GM18868 (cell line): ENCODE results near the gene TNIP3.

Experiments
- ATAC-seq: cut with Tn5 transposase; IDR thresholded peaks from one replicate; pipeline ENCODE4 v1.9.1; 2021; ENCODE audit warnings: mild to moderate bottlenecking, moderate library complexity; ENCODE audit not compliant: unreplicated experiment

Gene TNIP3, protein sequence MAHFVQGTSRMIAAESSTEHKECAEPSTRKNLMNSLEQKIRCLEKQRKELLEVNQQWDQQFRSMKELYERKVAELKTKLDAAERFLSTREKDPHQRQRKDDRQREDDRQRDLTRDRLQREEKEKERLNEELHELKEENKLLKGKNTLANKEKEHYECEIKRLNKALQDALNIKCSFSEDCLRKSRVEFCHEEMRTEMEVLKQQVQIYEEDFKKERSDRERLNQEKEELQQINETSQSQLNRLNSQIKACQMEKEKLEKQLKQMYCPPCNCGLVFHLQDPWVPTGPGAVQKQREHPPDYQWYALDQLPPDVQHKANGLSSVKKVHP

DNA sequence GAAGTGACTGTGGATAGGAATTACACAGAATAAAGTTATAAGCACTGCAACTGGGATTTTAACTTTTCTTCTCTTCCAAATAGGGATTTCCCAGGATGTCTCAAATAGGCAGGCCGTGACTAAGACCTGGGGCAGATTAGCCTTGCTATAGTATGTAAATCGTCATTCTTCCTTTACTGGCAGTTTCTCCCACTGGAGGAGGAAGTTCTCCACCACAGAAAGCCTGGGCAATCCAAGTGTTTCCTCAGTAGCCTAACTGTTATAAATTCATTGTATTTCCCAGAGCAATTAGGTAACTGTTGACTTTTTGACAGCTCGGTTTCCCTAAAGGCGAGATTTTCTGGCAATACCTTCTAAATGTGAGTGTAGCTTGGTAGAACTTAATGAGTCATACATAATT, at the start of gene TNIP3:
Gene TNIP3, minus strand, starts transcription at position 31 of the 400 bp plus-strand sequence. CDS start 196 bp downstream, outside the sequence.
- ATAC-seq, result no peak

DNA sequence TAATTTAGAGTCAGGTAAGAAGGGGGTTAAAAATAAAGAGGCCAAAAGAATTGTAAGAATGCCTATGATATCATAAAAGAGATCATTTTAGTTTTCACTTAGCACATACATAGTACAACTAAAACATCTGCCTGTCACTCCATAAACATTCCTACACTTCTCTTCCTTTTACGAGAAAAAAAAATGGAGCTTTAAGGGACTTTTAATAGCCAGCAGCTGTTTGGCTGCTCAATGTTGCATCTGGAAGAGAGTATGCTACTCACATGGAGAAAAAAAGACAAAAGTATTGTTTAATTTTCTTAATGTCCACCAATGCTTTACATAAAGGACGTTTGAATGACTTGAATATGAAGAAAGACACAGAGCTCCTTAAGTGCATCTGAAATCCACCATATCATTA, 48.7 kb upstream of the TNIP3 start:
- ATAC-seq, result no peak

DNA sequence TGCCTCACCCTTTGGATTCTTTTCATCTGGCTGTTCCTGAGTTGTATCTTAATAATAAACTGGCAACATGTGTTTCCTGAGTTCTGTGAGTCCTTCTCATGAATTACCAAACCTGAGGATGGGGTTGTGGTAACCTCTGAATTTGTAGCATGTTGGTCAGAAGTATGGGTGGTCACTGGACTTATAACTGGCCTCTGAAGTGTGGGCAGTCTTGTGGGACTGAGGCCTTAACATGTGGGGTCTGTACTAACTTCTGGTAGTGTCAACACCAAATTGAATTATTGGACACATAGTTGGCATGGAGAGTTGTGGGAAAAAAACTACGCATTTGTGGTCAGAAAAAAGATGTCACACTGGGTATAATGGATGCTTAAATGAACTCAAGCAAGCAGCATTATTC, 45.0 kb upstream of the TNIP3 start:
- no peak for ATAC-seq

DNA sequence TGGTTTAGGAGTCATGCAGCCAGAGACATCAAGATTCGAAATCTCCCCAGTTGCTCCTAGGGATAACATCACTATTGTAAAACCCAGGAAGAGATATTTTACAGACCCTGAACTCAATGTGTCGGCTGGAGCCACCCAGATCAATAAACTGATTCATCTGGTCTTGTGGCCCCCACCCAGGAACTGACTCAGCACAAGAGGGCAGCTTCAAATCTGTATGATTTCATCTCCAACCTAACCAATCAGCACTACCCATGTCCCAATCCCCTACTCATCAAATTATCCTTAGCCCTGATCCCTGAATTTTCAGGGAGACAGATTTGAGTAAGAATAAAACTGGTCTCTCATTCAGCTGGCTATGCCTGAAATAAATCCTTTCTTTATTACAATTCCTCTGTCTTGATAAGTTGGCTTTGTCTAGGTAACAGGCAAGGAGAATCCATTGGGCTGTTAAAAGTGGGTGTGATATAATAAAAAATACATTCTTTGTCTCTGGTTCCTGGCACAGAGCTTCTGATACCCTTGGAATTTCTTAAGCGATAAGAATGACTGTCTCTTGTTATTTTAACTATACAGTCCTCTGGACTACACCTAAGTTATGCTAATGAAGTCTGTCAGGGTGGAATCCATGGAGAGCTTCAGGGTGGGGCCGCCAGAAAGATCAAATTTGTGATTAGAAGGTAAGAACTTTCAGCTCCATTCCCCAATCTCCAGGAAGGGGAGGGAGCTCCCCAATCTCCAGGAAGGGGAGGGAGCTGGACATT, 44.3 kb upstream of the TNIP3 start:
- ATAC-seq, result no peak

DNA sequence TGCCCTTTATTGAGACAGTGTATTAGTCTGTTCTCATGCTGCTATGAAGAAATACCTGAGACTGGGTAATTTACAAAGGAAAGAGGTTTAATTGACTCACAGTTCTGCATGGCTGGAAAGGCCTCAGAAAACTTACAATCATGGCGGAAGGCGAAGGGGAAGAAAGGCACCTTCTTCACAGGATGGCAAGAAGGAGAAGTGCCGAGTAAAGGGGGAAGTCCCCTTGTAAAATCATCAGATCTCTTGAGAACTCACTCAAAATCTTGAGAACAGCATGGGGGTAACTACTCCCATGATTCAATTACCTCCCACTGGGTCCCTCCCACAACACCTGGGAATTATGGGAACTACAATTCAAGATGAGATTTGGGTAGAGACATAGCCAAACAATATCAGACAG, 41.7 kb upstream of the TNIP3 start:
- ATAC-seq, result peak; percentile 40

DNA sequence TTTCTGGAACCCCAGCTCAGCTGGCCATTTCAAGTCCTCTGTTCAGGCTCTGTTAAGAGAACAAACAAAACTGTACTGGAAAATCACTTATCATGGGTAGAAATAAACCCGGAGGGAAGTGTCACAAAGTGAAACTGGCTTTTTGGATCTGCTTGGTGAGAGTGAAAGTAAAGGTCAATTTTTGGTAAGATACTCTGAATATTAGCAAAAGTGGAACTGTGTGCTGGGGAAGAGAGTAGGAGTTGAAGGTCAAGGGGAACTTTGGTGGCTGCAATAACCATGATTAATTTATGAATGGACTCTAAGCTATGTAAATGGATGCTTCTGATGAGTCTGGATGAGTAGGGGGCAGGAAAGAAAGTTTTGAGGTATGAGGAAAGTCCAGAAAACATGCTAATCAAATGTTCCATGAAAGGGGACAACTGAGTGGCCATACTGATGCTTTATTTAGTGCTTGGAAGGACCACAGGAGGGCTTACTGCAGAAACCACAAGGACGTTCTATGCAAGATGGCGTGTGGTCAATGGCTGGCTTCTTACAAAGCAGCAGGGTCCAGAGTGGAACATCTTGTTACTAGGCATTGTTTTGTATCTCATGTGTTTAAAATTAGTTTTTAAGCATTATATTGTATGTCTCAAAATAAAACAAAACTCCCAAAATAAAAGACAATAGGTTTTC, 36.8 kb upstream of the TNIP3 start:
- ATAC-seq, result peak; percentile 60

DNA sequence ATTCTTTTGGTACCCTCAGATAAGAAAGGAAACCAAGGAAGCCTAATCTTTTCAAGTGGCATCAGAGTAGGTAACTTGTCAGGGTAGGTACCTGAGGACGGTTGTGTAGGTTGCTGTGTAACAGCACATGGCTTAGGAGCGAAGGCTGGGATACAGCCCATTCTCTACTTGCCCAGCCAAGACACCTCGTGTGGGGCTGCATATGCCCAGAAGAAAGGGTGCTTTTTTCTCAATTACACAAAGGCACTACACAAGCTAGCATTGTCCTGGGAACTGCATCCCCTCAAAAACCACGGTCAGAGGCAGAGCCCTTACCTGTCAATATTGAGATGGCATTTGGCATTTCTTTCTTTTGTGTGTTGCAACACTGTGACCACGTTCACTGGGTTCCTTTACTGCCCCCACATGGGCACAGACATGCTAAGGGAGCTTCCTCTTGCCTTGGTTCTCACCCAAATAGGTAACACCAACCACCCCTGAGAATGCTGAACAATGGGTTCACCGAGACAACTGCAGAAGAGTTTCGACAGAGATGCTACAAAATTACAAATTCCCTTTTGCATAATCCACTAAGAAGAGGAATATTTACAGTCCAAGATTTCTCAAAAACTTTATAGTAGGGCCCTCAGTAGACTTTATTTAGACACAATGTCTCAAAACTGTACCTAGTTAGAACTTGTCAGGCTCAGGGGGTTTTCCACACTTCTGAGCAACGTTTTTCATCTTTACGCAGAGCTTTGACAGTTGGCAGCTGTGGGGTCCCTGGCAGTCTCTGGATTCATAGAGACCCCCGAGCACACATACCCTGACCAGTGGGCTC, 35.8 kb upstream of the TNIP3 start:
- peak; percentile 87 for ATAC-seq

DNA sequence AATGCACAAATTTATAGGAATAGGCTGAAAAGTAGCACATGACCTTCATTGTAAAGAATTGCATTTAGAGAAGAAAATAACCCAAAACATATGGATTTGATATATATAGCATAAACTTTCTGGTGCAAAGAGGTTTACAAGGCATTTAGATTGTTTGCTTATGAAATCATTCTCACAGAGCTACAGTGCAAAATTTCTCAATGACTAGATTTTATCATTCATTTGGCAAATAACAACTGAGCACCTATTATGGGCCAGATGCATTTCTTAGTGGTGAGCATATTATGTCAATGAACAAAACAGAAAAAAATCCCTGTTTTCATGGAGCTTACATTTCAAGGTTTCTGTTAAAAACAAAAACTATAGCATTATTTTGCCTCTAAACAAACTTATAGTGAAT, 34.1 kb upstream of the TNIP3 start:
- no peak for ATAC-seq

DNA sequence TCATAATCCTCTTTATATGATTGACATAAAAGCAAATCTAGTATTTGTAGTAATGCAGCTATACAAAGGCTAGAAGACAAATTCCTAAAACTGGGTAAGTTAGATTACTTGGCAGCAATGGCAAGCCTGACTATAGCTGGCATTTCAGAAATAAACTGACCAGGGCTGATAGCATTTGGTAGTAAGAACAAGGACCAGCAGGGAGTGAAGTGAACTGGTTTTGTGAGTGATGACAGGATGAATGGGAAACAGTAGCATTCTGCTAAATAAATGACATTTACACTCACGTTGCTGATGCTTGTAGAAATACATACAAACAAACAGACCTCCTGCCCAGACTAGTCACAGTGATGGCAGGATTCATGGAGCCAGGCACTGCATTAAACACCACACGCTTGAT, 31.5 kb upstream of the TNIP3 start:
- no peak for ATAC-seq

DNA sequence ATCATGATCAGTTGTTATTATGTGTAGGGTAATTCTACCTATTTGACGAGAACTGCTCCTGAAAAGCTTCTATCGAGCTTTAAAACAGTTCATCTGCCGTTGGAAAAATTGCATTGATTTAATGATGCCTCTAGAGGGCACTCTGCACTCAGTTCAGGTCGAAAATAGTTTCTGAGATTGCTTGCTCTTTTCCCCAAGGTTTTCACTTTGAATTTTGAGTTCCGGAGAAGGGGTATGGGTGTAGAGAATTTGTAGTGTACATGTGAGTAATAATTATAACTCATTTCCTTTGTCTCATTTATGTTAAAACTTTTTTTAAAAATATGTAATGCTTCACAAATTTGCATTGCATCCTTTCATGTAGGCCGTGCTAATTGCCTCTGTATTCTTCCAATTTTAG, 28.4 kb upstream of the TNIP3 start:
- ATAC-seq, result peak; percentile 39

DNA sequence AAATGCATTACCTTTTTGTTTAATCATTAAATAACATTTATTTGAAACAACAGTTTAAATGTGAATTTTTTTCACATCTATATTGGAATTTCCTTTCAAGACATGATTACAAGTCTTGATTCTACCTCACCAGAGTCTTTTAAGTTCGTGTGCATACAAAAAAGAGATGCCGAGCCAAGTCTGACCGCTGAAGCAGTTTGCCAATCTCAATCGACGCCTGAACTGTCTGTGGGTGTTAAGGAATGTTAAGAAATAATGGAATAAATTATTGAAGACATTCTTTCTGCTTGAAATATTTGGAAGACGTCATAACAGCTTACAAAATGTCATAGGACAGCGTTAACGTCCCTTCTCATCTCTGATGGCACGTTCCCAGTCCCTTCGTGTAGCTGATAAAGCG, 27.9 kb upstream of the TNIP3 start:
- no peak for ATAC-seq

DNA sequence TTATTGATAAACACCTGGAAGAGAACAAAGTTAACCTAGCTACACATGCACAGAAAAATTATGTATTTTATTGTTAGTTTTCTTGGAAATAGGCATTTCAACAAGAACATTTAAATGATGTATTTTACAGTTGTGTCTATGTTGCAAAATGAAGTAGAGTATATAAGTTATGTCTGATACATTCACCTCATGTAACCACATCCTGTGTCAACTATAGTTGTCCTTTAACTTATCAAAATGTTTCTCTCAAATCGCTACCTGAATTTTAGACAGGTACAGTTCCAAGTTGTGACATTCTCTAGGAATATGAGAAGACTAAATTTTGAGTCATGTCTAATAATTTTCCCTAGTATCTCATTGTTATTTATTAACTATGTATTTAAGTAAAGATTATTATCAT, 27.2 kb upstream of the TNIP3 start:
- no peak for ATAC-seq

DNA sequence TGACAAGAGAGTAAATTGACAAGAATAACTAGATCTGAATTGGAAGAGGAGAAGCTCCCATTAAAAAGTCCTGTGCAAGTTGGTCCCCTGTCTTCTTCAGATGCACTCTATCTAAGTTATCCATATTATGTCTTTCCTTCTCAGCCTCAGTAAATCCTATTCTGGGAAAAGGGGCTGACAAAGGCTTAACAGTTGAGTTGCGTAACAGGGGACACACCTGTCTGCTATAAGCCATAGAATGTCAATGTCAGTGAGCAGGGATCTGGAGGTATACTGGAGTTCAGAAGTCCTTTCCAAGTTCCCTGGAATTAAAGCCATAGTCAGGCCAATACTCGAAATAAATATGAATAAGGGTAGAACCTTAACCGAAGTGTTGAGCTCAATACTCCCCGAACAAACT, 26.3 kb upstream of the TNIP3 start:
- no peak for ATAC-seq

DNA sequence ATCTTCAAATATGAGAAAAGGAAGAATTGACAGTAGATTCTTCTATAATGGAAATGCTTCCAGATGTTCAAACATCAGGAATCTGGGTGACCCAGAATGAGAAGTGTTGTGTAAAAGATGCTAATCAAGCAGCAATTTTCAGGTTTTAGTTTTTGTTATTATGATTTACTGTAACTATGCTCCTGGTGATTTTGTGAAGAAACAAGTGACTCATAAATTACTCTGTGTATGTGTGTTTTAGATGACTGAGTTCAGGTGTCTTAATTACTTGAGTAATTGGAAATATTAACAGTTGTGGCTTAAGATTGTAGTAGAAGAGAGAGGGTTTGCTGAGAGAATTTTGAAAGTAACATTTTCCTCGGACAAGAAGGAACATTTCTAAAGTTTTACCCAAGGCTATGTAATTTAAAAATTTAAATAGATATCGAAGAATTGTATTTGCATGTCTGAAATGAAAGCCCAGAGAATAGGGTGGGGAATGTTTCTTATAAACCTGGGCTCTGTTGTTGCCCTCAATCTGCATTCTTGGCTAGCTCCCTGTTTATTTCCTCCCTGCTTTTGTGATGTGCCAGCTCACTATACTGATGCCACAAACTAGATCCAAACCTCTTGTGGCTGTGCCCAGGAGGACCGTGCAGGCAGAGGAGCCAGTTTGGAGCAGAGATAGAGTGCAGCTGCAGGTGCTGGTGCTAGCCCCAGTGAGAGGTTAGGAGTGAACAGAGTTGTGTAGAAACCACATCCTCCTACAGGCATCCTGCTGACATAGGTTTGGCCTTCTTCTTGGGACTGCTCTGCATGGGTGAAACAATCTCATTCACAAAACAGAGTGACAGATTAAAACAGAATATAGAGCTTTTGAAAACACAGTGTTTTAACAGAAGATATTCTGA, 25.4 kb upstream of the TNIP3 start:
- ATAC-seq, result peak; percentile 87

DNA sequence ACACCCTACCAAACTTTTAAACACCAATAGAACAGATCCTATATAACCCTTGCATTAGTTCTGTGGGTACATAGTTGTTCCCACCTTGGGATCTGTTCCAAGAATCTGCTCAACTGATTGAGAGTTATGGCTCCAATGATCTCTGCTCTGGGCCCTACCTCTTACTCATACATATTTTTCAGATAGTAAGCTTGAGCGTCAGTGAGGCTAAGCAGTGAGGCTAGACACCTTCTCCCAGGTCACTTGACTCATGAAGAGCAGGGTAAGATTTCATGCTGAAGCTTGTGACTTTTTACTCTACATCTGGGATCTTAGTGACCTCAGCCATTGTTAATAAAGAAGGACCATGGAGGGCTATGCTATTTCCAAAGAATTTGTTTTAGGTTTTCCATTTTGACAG, 23.1 kb upstream of the TNIP3 start:
- no peak for ATAC-seq

DNA sequence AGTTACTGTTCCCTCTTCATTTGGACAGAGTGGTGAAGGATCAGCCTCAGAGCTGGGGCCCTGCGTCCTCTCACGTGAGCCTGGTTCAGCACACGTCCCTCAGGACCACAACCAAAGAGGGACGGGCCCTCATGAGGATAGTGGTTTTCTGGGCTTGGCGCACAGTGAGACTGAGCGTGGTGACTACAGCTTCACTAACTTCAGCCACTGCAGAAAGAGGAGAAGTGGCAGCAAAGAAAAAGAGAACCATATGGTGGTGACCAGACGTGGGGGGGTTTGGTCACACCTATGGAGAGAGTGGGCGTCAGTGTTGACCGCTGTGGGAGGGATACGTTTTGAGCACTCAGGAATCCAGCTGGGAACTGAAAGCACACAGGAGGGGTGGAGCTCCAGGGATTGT, 21.8 kb upstream of the TNIP3 start:
- ATAC-seq, result peak; percentile 56

DNA sequence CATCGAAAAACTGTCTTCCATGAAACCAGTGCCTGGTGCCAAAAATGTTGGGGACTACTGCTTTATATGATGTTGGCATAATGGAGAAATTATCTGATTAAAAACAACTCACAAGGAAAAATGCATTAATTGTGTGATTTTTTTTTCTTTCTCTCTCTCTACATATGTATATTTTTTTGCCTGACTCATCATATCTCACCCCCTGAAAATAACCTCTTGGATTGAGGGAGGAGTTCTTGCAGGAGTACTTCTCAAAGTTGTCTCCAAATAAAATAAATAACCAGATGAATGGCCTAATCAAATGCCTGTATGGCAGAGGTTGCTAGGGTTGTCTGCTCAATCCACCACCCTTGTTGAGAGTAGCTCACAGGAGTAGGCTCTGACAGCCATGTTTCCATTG, 19.9 kb upstream of the TNIP3 start:
- ATAC-seq, result no peak

DNA sequence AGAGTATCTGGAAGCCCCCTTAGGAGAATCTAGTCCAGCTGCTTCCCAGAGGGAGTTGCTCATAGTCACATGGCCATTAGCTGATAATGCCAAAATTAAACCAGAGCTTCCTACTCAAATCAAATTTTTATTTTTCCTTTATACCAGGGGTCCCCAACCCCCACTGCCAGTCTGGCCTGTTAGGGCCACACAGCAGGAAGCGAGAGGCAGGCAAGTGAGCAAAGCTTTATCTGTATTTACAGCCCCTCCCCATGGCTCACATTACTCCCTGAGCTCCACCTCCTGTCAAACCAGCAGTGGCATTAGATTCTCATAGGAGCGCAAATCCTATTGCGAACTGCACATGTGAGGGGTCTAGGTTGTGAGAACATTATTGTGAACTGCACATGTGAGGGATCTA, 19.2 kb upstream of the TNIP3 start:
- ATAC-seq, result no peak

DNA sequence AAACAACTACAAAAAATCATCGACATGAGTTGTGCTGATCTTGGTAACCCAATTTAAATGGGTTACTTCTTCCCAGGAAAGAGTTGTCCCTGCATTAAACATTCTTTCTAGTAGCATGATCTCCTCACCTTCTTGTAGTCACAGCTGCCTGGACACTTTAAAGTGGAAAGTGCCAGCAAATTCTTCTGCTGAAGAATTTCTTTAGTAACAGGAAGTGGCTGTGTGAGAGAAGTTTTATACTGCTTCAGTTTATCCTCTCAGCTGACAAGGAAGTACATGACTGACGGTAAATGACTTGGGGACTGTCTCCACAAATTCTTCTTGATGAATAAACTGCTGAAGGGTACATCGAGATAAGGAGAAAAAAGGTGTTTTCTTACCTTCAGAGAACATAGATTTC, 18.2 kb upstream of the TNIP3 start:
- peak; percentile 53 for ATAC-seq

DNA sequence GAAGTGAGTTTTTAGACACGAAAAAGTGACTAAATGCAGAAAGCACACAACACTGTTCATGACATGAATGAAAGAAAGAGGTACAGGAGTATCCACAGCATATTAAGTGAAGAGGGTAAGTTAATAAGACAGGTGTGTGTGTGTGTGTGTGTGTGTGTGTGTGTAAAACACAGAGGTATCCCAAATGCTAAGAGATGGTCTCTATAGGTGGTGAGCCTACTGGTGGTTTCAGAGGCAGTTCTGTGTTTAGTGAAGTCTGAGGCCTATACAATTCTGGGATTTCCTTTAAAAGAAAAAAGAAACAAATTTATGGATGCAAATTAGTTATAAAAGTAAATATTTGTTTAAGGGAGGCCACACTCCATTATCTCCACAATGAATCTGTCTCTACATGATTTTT, 17.4 kb upstream of the TNIP3 start:
- no peak for ATAC-seq
